Activated CD4-positive, alpha-beta T cell treated with anti-CD3 and anti-CD28 coated beads, Interleukin-10, Interleukin-2, amounts not matched to agents 100 ng/mL and 50 ng/mL, durations not matched to agents 16 hours and 8 hours (primary cell): ENCODE results near the gene CAMK2A.

Experiments
- DNase-seq: peaks from one replicate; pipeline ENCODE4 v3.0.0-alpha.2; 2020

Gene CAMK2A

GRCh38 chr5:150299571-150300327 is 10.2 kb upstream of the CAMK2A start:
- no peak for DNase-seq

- DNase-seq, result no peak
Observed at GRCh38 chr5:150298701-150299451, 9.3 kb upstream of the CAMK2A start.

- no peak for DNase-seq
Observed at GRCh38 chr5:150297934-150298595, 8.5 kb upstream of the CAMK2A start.

GRCh38 chr5:150297236-150297890 is 7.8 kb upstream of the CAMK2A start:
- no peak for DNase-seq

- DNase-seq, result no peak
Observed at GRCh38 chr5:150296496-150296895, 6.9 kb upstream of the CAMK2A start.

- DNase-seq, result no peak
Observed at GRCh38 chr5:150295741-150296486, 6.3 kb upstream of the CAMK2A start.

GRCh38 chr5:150295172-150295634 is 5.6 kb upstream of the CAMK2A start:
- DNase-seq, result no peak

- no peak for DNase-seq
Observed at GRCh38 chr5:150294551-150295071, 5.0 kb upstream of the CAMK2A start.

- DNase-seq, result no peak
Observed at GRCh38 chr5:150293091-150293941, 3.7 kb upstream of the CAMK2A start.

- no peak for DNase-seq
Observed at GRCh38 chr5:150291388-150292385, 2.1 kb upstream of the CAMK2A start.

- no peak for DNase-seq
Observed at GRCh38 chr5:150288791-150289190, 782 bp downstream of the CAMK2A start.

- DNase-seq, result no peak
Observed at GRCh38 chr5:150288361-150288760, 1.2 kb downstream of the CAMK2A start.

GRCh38 chr5:150286820-150287219 is 2.8 kb downstream of the CAMK2A start:
- no peak for DNase-seq

- DNase-seq, result no peak
Observed at GRCh38 chr5:150285114-150285513, 4.5 kb downstream of the CAMK2A start.

- DNase-seq, result no peak
Observed at GRCh38 chr5:150284311-150284710, 5.3 kb downstream of the CAMK2A start.

- no peak for DNase-seq
Observed at GRCh38 chr5:150283904-150284303, 5.7 kb downstream of the CAMK2A start.

GRCh38 chr5:150281987-150282386 is 7.6 kb downstream of the CAMK2A start:
- no peak for DNase-seq

- no peak for DNase-seq
Observed at GRCh38 chr5:150279330-150280020, 10.1 kb downstream of the CAMK2A start.

GRCh38 chr5:150278916-150279315 is 10.7 kb downstream of the CAMK2A start:
- no peak for DNase-seq
